HepG2 (cell line): ENCODE results near the gene SGCE. TPM values are rescaled to one million over a fixed set of nuclear protein-coding genes. Genes with fewer than 3 reads are reported as not detected.
A peak's percentile ranks its signal among the peaks of the same experiment; 100 is the strongest.

Experiments
- ESRRA ChIP-seq: sonication (generic); formaldehyde crosslinking; IDR thresholded peaks from 2 replicates; pipeline ENCODE4 v1.5.1; 2020; ENCODE audit warnings: mild to moderate bottlenecking, low read depth, missing genetic modification reagents
- HDAC1 ChIP-seq: sonication (generic); formaldehyde crosslinking; IDR thresholded peaks from 2 replicates; pipeline ENCODE4 v1.5.1; 2020; ENCODE audit warnings: mild to moderate bottlenecking, missing genetic modification reagents
- HOMEZ ChIP-seq: IDR thresholded peaks from 2 replicates; pipeline ENCODE4 v1.6.1; 2016; ENCODE audit warnings: low read depth
- KMT2B ChIP-seq: IDR thresholded peaks from 2 replicates; pipeline ENCODE4 v1.6.1; 2016; ENCODE audit warnings: missing genetic modification reagents, missing compliant biosample characterization
- MTA1 ChIP-seq: sonication (generic); formaldehyde crosslinking; IDR thresholded peaks from 2 replicates; pipeline ENCODE4 v1.4.0; 2020; ENCODE audit warnings: missing genetic modification reagents, mild to moderate bottlenecking, borderline replicate concordance
- MZF1 ChIP-seq: sonication (generic); formaldehyde crosslinking; IDR thresholded peaks from 2 replicates; pipeline ENCODE4 v1.8.1; 2023; ENCODE audit warnings: mild to moderate bottlenecking, missing genetic modification reagents, borderline replicate concordance
- NFE2 ChIP-seq: sonication (generic); formaldehyde crosslinking; IDR thresholded peaks from 2 replicates; pipeline ENCODE4 v1.4.0; 2020; ENCODE audit warnings: missing genetic modification reagents
- NRL ChIP-seq: sonication (generic); formaldehyde crosslinking; IDR thresholded peaks from 2 replicates; pipeline ENCODE4 v1.5.0; 2020; ENCODE audit warnings: missing genetic modification reagents, mild to moderate bottlenecking, moderate library complexity, borderline replicate concordance
- RARA ChIP-seq: IDR thresholded peaks from 2 replicates; pipeline ENCODE4 v1.6.1; 2016; ENCODE audit warnings: missing genetic modification reagents, missing compliant biosample characterization
- RXRB ChIP-seq: IDR thresholded peaks from 2 replicates; pipeline ENCODE4 v1.6.1; 2016; ENCODE audit warnings: borderline replicate concordance, missing genetic modification reagents, missing compliant biosample characterization
- SKI ChIP-seq: fragments of 450-650 bp; IDR thresholded peaks from one replicate; pipeline ENCODE4 v1.6.1; 2018; ENCODE audit warnings: mild to moderate bottlenecking; ENCODE audit not compliant: partially characterized antibody
- SRF ChIP-seq: IDR thresholded peaks from 2 replicates; pipeline ENCODE4 v1.6.1; 2011; ENCODE audit warnings: mild to moderate bottlenecking, low read depth, low read length, moderate library complexity
- ZBTB3 ChIP-seq: sonication (generic); formaldehyde crosslinking; IDR thresholded peaks from 2 replicates; pipeline ENCODE4 v1.4.0; 2020; ENCODE audit warnings: low read depth, mild to moderate bottlenecking, moderate library complexity, missing genetic modification reagents, borderline replicate concordance
- ZFX ChIP-seq: sonication (generic); formaldehyde crosslinking; IDR thresholded peaks from 2 replicates; pipeline ENCODE4 v1.4.0; 2020; ENCODE audit warnings: mild to moderate bottlenecking, low read depth, missing genetic modification reagents, moderate library complexity
- ZNF468 ChIP-seq: sonication (generic); formaldehyde crosslinking; IDR thresholded peaks from 2 replicates; pipeline ENCODE4 v1.8.0; 2022; ENCODE audit warnings: mild to moderate bottlenecking, moderate library complexity, missing genetic modification reagents
- ZNF776 ChIP-seq: sonication (generic); formaldehyde crosslinking; IDR thresholded peaks from 2 replicates; pipeline ENCODE4 v1.4.0; 2020; ENCODE audit warnings: mild to moderate bottlenecking, missing genetic modification reagents
- ZNF850 ChIP-seq: sonication (generic); formaldehyde crosslinking; conservative IDR thresholded peaks from 2 replicates; pipeline ENCODE4 v1.9.0; 2021; ENCODE audit warnings: mild to moderate bottlenecking, missing genetic modification reagents
- ZZZ3 ChIP-seq: sonication (generic); formaldehyde crosslinking; IDR thresholded peaks from 2 replicates; pipeline ENCODE4 v1.4.0; 2020; ENCODE audit warnings: missing genetic modification reagents, mild to moderate bottlenecking, borderline replicate concordance
- polyA plus RNA-seq, 8 experiments: library from polyadenylated mRNA; depleted of rRNA in 3 of 8; stranded (reverse) in 7 of 8; unstranded in 1 of 8; fragments of >200 nt; fragmentation: Illumina TruSeq in 4 of 8; extraction: Trizol in 4 of 8; gene quantifications; 2 replicates each; pipeline versions ENCODE4 v1.2.1 to v1.2.3, GENCODE V29; 2011 to 2016; ENCODE audit warnings: low read depth in 4 of 8, missing spikeins in 1 of 8, mixed read lengths in 1 of 8; ENCODE audit not compliant: insufficient read depth in 1 of 8
- total RNA-seq, 5 experiments: library from RNA; depleted of rRNA; stranded (reverse); fragments of >200 nt; fragmentation: Illumina TruSeq; extraction: Trizol; gene quantifications; 2 replicates each; pipeline ENCODE4 v1.2.3, GENCODE V29; 2016; ENCODE audit warnings: low read depth in 1 of 5
- TF ChIP-seq, protein P1 (sequence below): sonication (generic); formaldehyde crosslinking; IDR thresholded peaks from 2 replicates; pipeline ENCODE4 v1.4.0; 2020; ENCODE audit warnings: missing genetic modification reagents, borderline replicate concordance
- TF ChIP-seq, protein P2 (sequence below): sonication (generic); formaldehyde crosslinking; IDR thresholded peaks from 2 replicates; pipeline ENCODE4 v1.4.0; 2020; ENCODE audit warnings: mild to moderate bottlenecking, missing genetic modification reagents

The SGCE gene
- total and polyA plus RNA-seq, 2 of the 13 experiments (the other 11 are each of a cell fraction or from before 2014, with no cell fraction given): 52.3 to 71.1 TPM

- TF ChIP-seq ZNF850 (CRISPR knock-in tag) (no peak), ESRRA (peak; percentile 56; the same call in 1 of the 2 replicates), ZZZ3 (CRISPR knock-in tag) (no peak), SKI (peak; percentile 14), ZNF776 (no peak), MTA1 (CRISPR knock-in tag) (no peak), RXRB (peak; percentile 50; the same call in 1 of the 2 replicates), KMT2B (CRISPR knock-in tag) (no peak), SRF (no peak), MZF1 (CRISPR knock-in tag) (no peak), NFE2 (no peak), ZNF468 (CRISPR knock-in tag) (no peak), HOMEZ (CRISPR knock-in tag) (peak; percentile 92), HDAC1 (0 out of 2 replicates have a peak, but pooled peaks have one; percentile 34), ZFX (peak; percentile 48; the same call in 1 of the 2 replicates), RARA (CRISPR knock-in tag) (peak; percentile 91), NRL (CRISPR knock-in tag) (no peak), ZBTB3 (CRISPR knock-in tag) (0 out of 2 replicates have a peak, but pooled peaks have one; percentile 53)
- TF ChIP-seq, protein P1, sequence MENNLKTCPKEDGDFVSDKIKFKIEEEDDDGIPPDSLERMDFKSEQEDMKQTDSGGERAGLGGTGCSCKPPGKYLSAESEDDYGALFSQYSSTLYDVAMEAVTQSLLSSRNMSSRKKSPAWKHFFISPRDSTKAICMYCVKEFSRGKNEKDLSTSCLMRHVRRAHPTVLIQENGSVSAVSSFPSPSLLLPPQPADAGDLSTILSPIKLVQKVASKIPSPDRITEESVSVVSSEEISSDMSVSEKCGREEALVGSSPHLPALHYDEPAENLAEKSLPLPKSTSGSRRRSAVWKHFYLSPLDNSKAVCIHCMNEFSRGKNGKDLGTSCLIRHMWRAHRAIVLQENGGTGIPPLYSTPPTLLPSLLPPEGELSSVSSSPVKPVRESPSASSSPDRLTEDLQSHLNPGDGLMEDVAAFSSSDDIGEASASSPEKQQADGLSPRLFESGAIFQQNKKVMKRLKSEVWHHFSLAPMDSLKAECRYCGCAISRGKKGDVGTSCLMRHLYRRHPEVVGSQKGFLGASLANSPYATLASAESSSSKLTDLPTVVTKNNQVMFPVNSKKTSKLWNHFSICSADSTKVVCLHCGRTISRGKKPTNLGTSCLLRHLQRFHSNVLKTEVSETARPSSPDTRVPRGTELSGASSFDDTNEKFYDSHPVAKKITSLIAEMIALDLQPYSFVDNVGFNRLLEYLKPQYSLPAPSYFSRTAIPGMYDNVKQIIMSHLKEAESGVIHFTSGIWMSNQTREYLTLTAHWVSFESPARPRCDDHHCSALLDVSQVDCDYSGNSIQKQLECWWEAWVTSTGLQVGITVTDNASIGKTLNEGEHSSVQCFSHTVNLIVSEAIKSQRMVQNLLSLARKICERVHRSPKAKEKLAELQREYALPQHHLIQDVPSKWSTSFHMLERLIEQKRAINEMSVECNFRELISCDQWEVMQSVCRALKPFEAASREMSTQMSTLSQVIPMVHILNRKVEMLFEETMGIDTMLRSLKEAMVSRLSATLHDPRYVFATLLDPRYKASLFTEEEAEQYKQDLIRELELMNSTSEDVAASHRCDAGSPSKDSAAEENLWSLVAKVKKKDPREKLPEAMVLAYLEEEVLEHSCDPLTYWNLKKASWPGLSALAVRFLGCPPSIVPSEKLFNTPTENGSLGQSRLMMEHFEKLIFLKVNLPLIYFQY (CRISPR knock-in tag): no peak; the same call in 1 of the 2 replicates
- TF ChIP-seq, protein P2, sequence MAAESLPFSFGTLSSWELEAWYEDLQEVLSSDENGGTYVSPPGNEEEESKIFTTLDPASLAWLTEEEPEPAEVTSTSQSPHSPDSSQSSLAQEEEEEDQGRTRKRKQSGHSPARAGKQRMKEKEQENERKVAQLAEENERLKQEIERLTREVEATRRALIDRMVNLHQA (CRISPR knock-in tag): no peak
Observed at GRCh38 chr7:94701555-94701973, 45.6 kb upstream of the SGCE start (continued).
